Upper lobe of left lung (tissue), 6 donors: ENCODE data around the gene KLF13. TPM values are rescaled to one million over a fixed set of nuclear protein-coding genes. Genes with fewer than 3 reads are reported as not detected.

Experiments
- ATAC-seq, 2 donors: fragments of 200-7000 bp; cut with Tn5 transposase; one replicate each; pipeline ENCODE4 v1.9.1; 2022; ENCODE audit warnings: mild to moderate bottlenecking in 2 of 2, moderate library complexity in 2 of 2; ENCODE audit not compliant: low FRiP score in 2 of 2
- DNase-seq, 2 donors: peaks; one replicate each; pipeline ENCODE4 v3.0.0-alpha.2; 2019 to 2020
- H3K27ac ChIP-seq, 4 donors: fragments of 200-600 bp; sonication (generic); one replicate each; pipeline ENCODE4 v1.5.1; 2016 to 2019
- H3K27me3 ChIP-seq, 4 donors: fragments of 200-600 bp; sonication (generic); one replicate each; pipeline ENCODE4 v1.5.1; 2017 to 2019
- H3K36me3 ChIP-seq, 4 donors: fragments of 200-600 bp; sonication (generic); one replicate each; pipeline ENCODE4 v1.5.1; 2016 to 2019
- H3K4me1 ChIP-seq, 4 donors: fragments of 200-600 bp; sonication (generic); one replicate each; pipeline ENCODE4 v1.5.1; 2018 to 2019
- H3K4me3 ChIP-seq, 4 donors: fragments of 200-600 bp; sonication (generic); one replicate each; pipeline ENCODE4 v1.5.1; 2017 to 2019; ENCODE audit warnings: mild to moderate bottlenecking in 2 of 4, moderate library complexity in 1 of 4
- H3K9me3 ChIP-seq, 4 donors: fragments of 200-600 bp; sonication (generic); one replicate each; pipeline ENCODE4 v1.5.1; 2018 to 2019
- CTCF ChIP-seq, 6 experiments: fragments of 450-650 bp in 4 of 6; fragments of 200-600 bp in 2 of 6; sonication (generic) in 2 of 6; IDR thresholded peaks; one replicate each; pipeline ENCODE4 v1.5.1; 2016 to 2019; ENCODE audit warnings: antibody characterized with exemption in 6 of 6
- EP300 ChIP-seq, 4 donors: sonication (generic); formaldehyde crosslinking; IDR thresholded peaks; one replicate each; pipeline ENCODE4 v1.5.1; 2017; ENCODE audit warnings: antibody characterized with exemption in 4 of 4, control low read depth in 2 of 4
- POLR2A ChIP-seq, 4 donors: fragments of 450-650 bp; IDR thresholded peaks; one replicate each; pipeline ENCODE4 v1.5.1; 2016 to 2017; ENCODE audit warnings: antibody characterized with exemption in 4 of 4, mild to moderate bottlenecking in 2 of 4
- POLR2AphosphoS5 ChIP-seq, 2 donors: sonication (generic); formaldehyde crosslinking; IDR thresholded peaks; one replicate each; pipeline ENCODE4 v1.5.1; 2017; ENCODE audit warnings: antibody characterized with exemption in 2 of 2
- whole genome bisulfite sequencing, 2 donors: methylation state at CpG; one replicate each; pipeline ENCODE4 v1.1.5; 2017 to 2018; 5-methylcytosine and 5-hydroxymethylcytosine counted together
- total RNA-seq, 6 donors: library from RNA; depleted of rRNA in 4 of 6; stranded (reverse); fragments of >200 nt in 4 of 6; gene quantifications; one replicate each; pipeline versions ENCODE4 v1.1.0 to v1.2.1, GENCODE V29; 2016 to 2021
- donor health status: DM: no; HTN: no; CAD: no; lungs with moderate emphysema.
- donor health status: DM: no; HTN: yes; CAD: no; lungs with severe emphysema.

Gene KLF13
- total RNA-seq, 6 donors from 2014 or later: 103 to 231 (median 147) TPM

GRCh38 chr15:31322504-31322903 lies 4.1 kb upstream of the KLF13 start:
- Histone ChIP-seq H3K9me3 (no peaks in the 10 kb centered on the region), H3K4me3 (no peak overlapping the region), H3K4me1 (peaks cover 8 to 13% (median 9%) of the 10 kb centered on the region in 4 donors), H3K27me3 (no peaks in the 10 kb centered on the region), H3K27ac (no peak overlapping the region), H3K36me3 (no peaks in the 10 kb centered on the region)
- DNase-seq (no peak), ATAC-seq (no peak)
- WGBS, 2 donors: 63 to 81% methylated on average over 4 to 6 of the region's 6 CpGs
- TF ChIP-seq POLR2A (IDR thresholded peaks at IDR 0.05) (no peak), CTCF (IDR thresholded peaks at IDR 0.05) (no peak), EP300 (IDR thresholded peaks at IDR 0.05) (no peak), POLR2AphosphoS5 (IDR thresholded peaks at IDR 0.05) (no peak)

GRCh38 chr15:31323627-31324026 lies 3.0 kb upstream of the KLF13 start:
- DNase-seq (no peak), ATAC-seq (no peak)
- H3K27ac ChIP-seq: peak overlapping the region in 2 of 4 donors; percentile 54 to 99
- no peak overlapping the region for H3K4me3 ChIP-seq
- peaks cover 8 to 14% (median 9%) of the 10 kb centered on the region in 4 donors for H3K4me1 ChIP-seq
- H3K9me3 ChIP-seq: no peaks in the 10 kb centered on the region
- no peaks in the 10 kb centered on the region for H3K36me3 ChIP-seq
- no peaks in the 10 kb centered on the region for H3K27me3 ChIP-seq
- WGBS, 2 donors: 82 to 84% methylated on average over 3 of the region's 3 CpGs
- no peak for TF ChIP-seq EP300 (IDR thresholded peaks at IDR 0.05)
- no peak for TF ChIP-seq POLR2A (IDR thresholded peaks at IDR 0.05)
- TF ChIP-seq CTCF (IDR thresholded peaks at IDR 0.05): no peak
- no peak for TF ChIP-seq POLR2AphosphoS5 (IDR thresholded peaks at IDR 0.05)

GRCh38 chr15:31324186-31324585 lies 2.4 kb upstream of the KLF13 start:
- Histone ChIP-seq H3K27ac (peak overlapping the region; percentile 54 to 100 (median 98)), H3K4me1 (peaks cover 11 to 19% (median 12%) of the 10 kb centered on the region in 4 donors), H3K9me3 (no peaks in the 10 kb centered on the region), H3K4me3 (no peak overlapping the region), H3K36me3 (no peaks in the 10 kb centered on the region), H3K27me3 (no peaks in the 10 kb centered on the region)
- WGBS, 2 donors: 67 to 85% methylated on average over 4 to 5 of the region's 5 CpGs
- TF ChIP-seq POLR2A (IDR thresholded peaks at IDR 0.05) (no peak), CTCF (IDR thresholded peaks at IDR 0.05) (no peak), POLR2AphosphoS5 (IDR thresholded peaks at IDR 0.05) (no peak), EP300 (IDR thresholded peaks at IDR 0.05) (no peak)
- no peak for ATAC-seq
- no peak for DNase-seq

GRCh38 chr15:31324806-31325594 lies 1.6 kb upstream of the KLF13 start:
- WGBS, 2 donors: 44 to 56% methylated on average over 21 to 23 of the region's 23 CpGs

More at GRCh38 chr15:31324806-31325594, 1.6 kb upstream of the KLF13 start:
- DNase-seq: no peak
- TF ChIP-seq CTCF (IDR thresholded peaks at IDR 0.05) (no peak), EP300 (IDR thresholded peaks at IDR 0.05) (no peak), POLR2A (IDR thresholded peaks at IDR 0.05) (no peak), POLR2AphosphoS5 (IDR thresholded peaks at IDR 0.05) (no peak)
- H3K4me1 ChIP-seq: peaks cover 20 to 27% (median 20%) of the 10 kb centered on the region in 4 donors
- no peaks in the 10 kb centered on the region for H3K9me3 ChIP-seq
- H3K27me3 ChIP-seq: no peaks in the 10 kb centered on the region
- H3K4me3 ChIP-seq: peak overlapping the region; percentile 29 to 93 (median 71)
- peak overlapping the region; percentile 97 to 100 (median 98) for H3K27ac ChIP-seq
- ATAC-seq: no peak
- no peaks in the 10 kb centered on the region for H3K36me3 ChIP-seq
